A549 (cell line): Measurements from ENCODE around the gene ITFG1.
"Not testable (repeated sequence)": the region's sequence is repeated elsewhere in the genome, so short reads cannot be mapped to it uniquely, and the experiment has no call there.

Experiments used
- CEBPB ChIP-seq, 2 experiments: fragments of >200 bp in 1 of 2; sonication (Bioruptor Twin) in 1 of 2; formaldehyde crosslinking in 1 of 2; IDR thresholded peaks; 2 replicates each; pipeline ENCODE4 v1.6.1; 2012 to 2016
- CTCF ChIP-seq: fragments of >200 bp; sonication (Bioruptor Twin); formaldehyde crosslinking; IDR thresholded peaks from 3 replicates; pipeline ENCODE4 v1.5.1; 2016
- PBX3 ChIP-seq: IDR thresholded peaks from 2 replicates; pipeline ENCODE4 v1.6.1; 2012
- POLR2A ChIP-seq: IDR thresholded peaks from 2 replicates; pipeline ENCODE4 v1.6.1; 2012; ENCODE audit warnings: mild to moderate bottlenecking, low read length
- RCOR1 ChIP-seq: fragments of 150-350 bp; IDR thresholded peaks from 2 replicates; pipeline ENCODE4 v1.6.1; 2014; ENCODE audit warnings: antibody characterized with exemption, low read length, low read depth
- SMC3 ChIP-seq: fragments of >200 bp; sonication (Bioruptor Twin); formaldehyde crosslinking; IDR thresholded peaks from 3 replicates; pipeline ENCODE4 v1.6.1; 2018; ENCODE audit warnings: inconsistent platforms

DNA sequence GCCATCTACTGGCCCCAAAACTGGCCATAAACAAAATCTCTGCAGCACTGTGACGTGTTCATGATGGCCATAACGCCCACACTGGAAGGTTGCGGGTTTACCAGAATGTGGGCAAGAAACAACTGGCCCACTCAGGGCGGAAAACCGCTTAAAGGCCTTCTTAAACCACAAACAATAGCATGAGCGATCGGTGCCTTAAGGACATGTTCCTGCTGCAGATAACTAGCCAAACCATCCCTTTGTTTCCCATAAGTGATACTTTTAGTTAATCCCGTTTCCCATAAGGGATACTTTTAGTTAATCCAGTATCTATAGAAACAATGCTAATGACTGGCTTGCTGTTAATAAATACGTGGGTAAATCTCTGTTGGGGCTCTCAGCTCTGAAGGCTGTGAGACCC is 308.4 kb downstream of the ITFG1 start:
- not testable (repeated sequence) for TF ChIP-seq PBX3; POLR2A; CTCF; SMC3; CEBPB (IDR thresholded peaks at IDR 0.05); RCOR1
